ENCODE results near the gene RIMS4.

- TF ChIP-seq CTCF (IDR thresholded peaks at IDR 0.05) (no peak), EP300 (IDR thresholded peaks at IDR 0.05; ENCODE audit: low read depth) (no peak)
These were observed 107.6 kb downstream of the RIMS4 start for GRCh38 chr20:44702776-44703175.
